Mucosa of descending colon (tissue), 3 donors: Measurements from ENCODE around the gene UST. TPM values are rescaled to one million over a fixed set of nuclear protein-coding genes. Genes with fewer than 3 reads are reported as not detected.

Experiments
- ATAC-seq: fragments of 200-7000 bp; cut with Tn5 transposase; one replicate; pipeline ENCODE4 v1.9.1; 2020; ENCODE audit warnings: mild to moderate bottlenecking, moderate library complexity
- DNase-seq, 3 donors: peaks; one replicate each; pipeline ENCODE4 v3.0.0-alpha.2; 2020
- H3K36me3 ChIP-seq: fragments of 200-600 bp; one replicate; pipeline ENCODE4 v1.8.0; 2021; ENCODE audit warnings: low read depth, mild to moderate bottlenecking
- H3K4me1 ChIP-seq: fragments of 200-600 bp; one replicate; pipeline ENCODE4 v1.8.0; 2021; ENCODE audit warnings: low read depth, mild to moderate bottlenecking
- H3K4me3 ChIP-seq: fragments of 200-600 bp; one replicate; pipeline ENCODE4 v1.8.0; 2021; ENCODE audit warnings: mild to moderate bottlenecking
- H3K9me3 ChIP-seq: fragments of 200-600 bp; one replicate; pipeline ENCODE4 v1.8.0; 2021; ENCODE audit warnings: mild to moderate bottlenecking
- intact Hi-C, 2 donors: fragments of 100-400 bp; cut with DNase I in 1 of 2; cut with micrococcal nuclease in 1 of 2; formaldehyde crosslinking; loops; one replicate each; pipeline versions ENCODE4 v1.11.0 to v1.11.1; 2022; cut with DNase I, micrococcal nuclease
- total RNA-seq, 3 donors: library from RNA; stranded (reverse); fragmentation: NEBNext Ultra II Directional in 2 of 3; extraction: Animal tissue kit (Norgen Biotek cat#: 25700) in 2 of 3; gene quantifications; one replicate each; pipeline versions ENCODE4 v1.2.1 to v1.2.4, GENCODE V29; 2021 to 2023
- TF ChIP-seq, protein P1 (sequence below): fragments of 200-600 bp; IDR thresholded peaks from one replicate; pipeline ENCODE4 v1.8.0; 2022; ENCODE audit warnings: antibody characterized with exemption, mild to moderate bottlenecking
- donor health status: DM: no; HTN: no; CAD: no; lungs with moderate emphysema.
- donor health status: DM: no; HTN: no; CAD: no.
- donor health status: DM: no; HTN: yes; CAD: no.

Gene UST
- total RNA-seq, 3 donors from 2014 or later = 1.1 to 16.2 (median 2.1) TPM

- DNase-seq (no peak), ATAC-seq (no peak)
- intact Hi-C loops = no loop called here
- H3K9me3 ChIP-seq = no peaks in the 10 kb centered on the region
- no peaks in the 10 kb centered on the region for H3K4me1 ChIP-seq
- no peak overlapping the region for H3K4me3 ChIP-seq
- TF ChIP-seq, protein P1, sequence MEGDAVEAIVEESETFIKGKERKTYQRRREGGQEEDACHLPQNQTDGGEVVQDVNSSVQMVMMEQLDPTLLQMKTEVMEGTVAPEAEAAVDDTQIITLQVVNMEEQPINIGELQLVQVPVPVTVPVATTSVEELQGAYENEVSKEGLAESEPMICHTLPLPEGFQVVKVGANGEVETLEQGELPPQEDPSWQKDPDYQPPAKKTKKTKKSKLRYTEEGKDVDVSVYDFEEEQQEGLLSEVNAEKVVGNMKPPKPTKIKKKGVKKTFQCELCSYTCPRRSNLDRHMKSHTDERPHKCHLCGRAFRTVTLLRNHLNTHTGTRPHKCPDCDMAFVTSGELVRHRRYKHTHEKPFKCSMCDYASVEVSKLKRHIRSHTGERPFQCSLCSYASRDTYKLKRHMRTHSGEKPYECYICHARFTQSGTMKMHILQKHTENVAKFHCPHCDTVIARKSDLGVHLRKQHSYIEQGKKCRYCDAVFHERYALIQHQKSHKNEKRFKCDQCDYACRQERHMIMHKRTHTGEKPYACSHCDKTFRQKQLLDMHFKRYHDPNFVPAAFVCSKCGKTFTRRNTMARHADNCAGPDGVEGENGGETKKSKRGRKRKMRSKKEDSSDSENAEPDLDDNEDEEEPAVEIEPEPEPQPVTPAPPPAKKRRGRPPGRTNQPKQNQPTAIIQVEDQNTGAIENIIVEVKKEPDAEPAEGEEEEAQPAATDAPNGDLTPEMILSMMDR = no peak
- no peaks in the 10 kb centered on the region for H3K36me3 ChIP-seq
Measured at GRCh38 chr6:149077208-149077607, 330.4 kb downstream of the UST start.

GRCh38 chr6:149078211-149078782 is 331.5 kb downstream of the UST start:
- H3K4me1 ChIP-seq = no peaks in the 10 kb centered on the region
- TF ChIP-seq, protein P1 = no peak

DNA sequence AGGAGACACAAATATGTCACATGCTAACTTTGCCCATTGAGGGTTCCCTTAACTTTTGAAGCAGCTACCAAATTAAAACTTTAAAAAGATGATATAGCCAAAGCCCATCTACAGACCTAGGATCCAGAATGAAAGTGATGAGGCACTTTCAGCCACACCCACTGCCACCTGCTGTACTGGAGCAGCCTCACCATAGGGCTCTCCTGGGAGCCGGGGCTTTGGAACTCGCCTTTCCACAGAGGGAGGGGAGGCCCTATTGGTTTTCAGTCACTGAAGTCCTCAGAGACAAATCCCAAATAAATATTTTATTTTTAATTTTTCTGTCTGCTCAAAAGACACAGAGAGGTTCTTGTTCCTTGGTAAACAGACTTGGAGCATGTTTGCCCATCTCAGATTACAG is 332.6 kb downstream of the UST start:
- TF ChIP-seq, protein P1 = no peak
- no peak for ATAC-seq
- no peaks in the 10 kb centered on the region for H3K9me3 ChIP-seq
- H3K4me1 ChIP-seq = no peaks in the 10 kb centered on the region
- H3K36me3 ChIP-seq = no peaks in the 10 kb centered on the region
- intact Hi-C loops = no loop called here
- DNase-seq = no peak
- H3K4me3 ChIP-seq = no peak overlapping the region

More at GRCh38 chr6:149078211-149078782, 331.5 kb downstream of the UST start:
- Histone ChIP-seq H3K4me3 (no peak overlapping the region), H3K36me3 (no peaks in the 10 kb centered on the region), H3K9me3 (no peaks in the 10 kb centered on the region)
- intact Hi-C loops = no loop called here
- no peak for ATAC-seq
- no peak for DNase-seq

GRCh38 chr6:149079911-149080491 is 333.2 kb downstream of the UST start:
- Histone ChIP-seq H3K36me3 (no peaks in the 10 kb centered on the region), H3K4me1 (no peaks in the 10 kb centered on the region), H3K9me3 (no peaks in the 10 kb centered on the region), H3K4me3 (no peak overlapping the region)
- DNase-seq = no peak
- ATAC-seq = peak; percentile 42
- intact Hi-C loops = loop anchor here in 1 of 2 donors (5.0 kb wide), 1 partner anchor 352 kb away; no protein-coding TSS in a partner anchor
- TF ChIP-seq, protein P1 = no peak

DNA sequence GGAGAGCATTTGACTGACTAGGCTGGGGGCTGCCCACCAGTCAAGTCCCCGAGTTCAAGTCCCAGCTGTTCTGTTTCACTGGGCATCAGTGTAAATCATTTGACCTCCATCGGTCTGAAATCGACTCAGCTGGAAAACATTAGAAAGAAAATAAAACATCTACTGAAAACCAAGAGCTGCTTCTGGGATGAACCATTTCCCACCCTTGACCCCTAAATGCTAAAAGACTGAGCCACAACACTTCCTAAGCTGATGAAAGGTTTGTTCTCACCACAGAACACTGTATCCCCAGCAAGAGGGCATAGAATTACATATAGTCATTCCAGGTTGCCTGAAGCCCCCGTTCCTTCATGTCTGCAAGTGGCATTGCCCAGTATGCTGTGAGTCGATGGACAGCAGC is 333.7 kb downstream of the UST start:
- no peak for ATAC-seq

More for the DNA sequence above, 333.7 kb downstream of the UST start:
- H3K36me3 ChIP-seq = no peaks in the 10 kb centered on the region
- H3K4me1 ChIP-seq = no peaks in the 10 kb centered on the region
- TF ChIP-seq, protein P1 = no peak
- DNase-seq = no peak
- no peaks in the 10 kb centered on the region for H3K9me3 ChIP-seq
- intact Hi-C loops = loop anchor here in 1 of 2 donors (5.0 kb wide), 1 partner anchor 352 kb away; no protein-coding TSS in a partner anchor
- H3K4me3 ChIP-seq = no peak overlapping the region
